ENCODE results near the gene TMPRSS12. TPM values are rescaled to one million over a fixed set of nuclear protein-coding genes. Genes with fewer than 3 reads are reported as not detected.

TMPRSS12 gene
- total and polyA plus RNA-seq, 9 of the 15 experiments (the other 6 are each of a cell fraction or from before 2014, with no cell fraction given) = 0.04 TPM; not detected in 8

DNA sequence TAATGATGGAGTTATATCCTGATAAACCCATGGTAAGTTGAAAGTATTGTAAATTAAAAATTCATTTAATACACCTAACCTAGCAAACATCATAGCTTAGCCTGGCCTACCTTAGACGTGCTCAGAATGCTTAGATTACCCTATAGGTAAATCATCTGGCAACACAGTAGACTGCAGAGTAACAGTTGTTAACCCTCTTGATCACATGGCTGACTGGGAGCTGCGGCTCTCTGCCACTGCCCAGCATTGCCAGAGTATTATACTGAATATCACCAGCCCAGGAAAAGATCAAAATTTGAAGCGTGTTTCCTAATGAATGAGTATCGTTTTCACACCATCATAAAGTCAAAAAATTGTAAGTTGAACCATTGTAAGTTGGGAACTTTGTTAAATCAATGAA is 17.8 kb upstream of the TMPRSS12 start:
- no peak for DNase-seq (ENCODE audit: extremely low read depth in 1 of 4, low spot score in 3 of 4)
- in situ Hi-C loops (cut with MboI) (loop anchor here (5.0 kb wide), 1 partner anchor 527 kb away; no protein-coding TSS in a partner anchor), intact Hi-C loops (cut with micrococcal nuclease) (loop anchor here (1.0 to 5.0 kb wide), 6 partner anchors 60 to 527 kb away; a partner anchor contains a TSS)
- H3K9me1 ChIP-seq (ENCODE audit: control insufficient read depth, insufficient read depth, low read length) = no peaks in the 10 kb centered on the region
- H3K79me2 ChIP-seq (ENCODE audit: control insufficient read depth, insufficient read depth, low read length) = no peaks in the 10 kb centered on the region
- no peaks in the 10 kb centered on the region for H3K36me3 ChIP-seq (ENCODE audit: control insufficient read depth, insufficient read depth, low read length)
- peak; percentile 69 for ATAC-seq
- POLR2A ChIA-PET = interaction anchor here (0.6 to 1.2 kb wide), 5 partner anchors 61 to 199 kb away, joined by 3 to 6 read pairs (median 3); partner anchors contain the start of gene ATF1
- H3K4me3 ChIP-seq = no peak overlapping the region
- TF ChIP-seq ZNF316 (IDR thresholded peaks at IDR 0.05) (no peak), MEF2D (tag; conservative IDR thresholded peaks at IDR 0.05; ENCODE audit: low read depth) (no peak), PRPF4 (IDR thresholded peaks at IDR 0.05; ENCODE audit: insufficient read depth, low read depth, low read length, poor library complexity, severe bottlenecking) (no peak), POLR2B (IDR thresholded peaks at IDR 0.05; ENCODE audit: low read depth, partially characterized antibody) (no peak), CBFA2T3 (IDR thresholded peaks at IDR 0.05) (no peak), CCAR2 (IDR thresholded peaks at IDR 0.05; ENCODE audit: low read depth, low read length) (no peak), MCM5 (IDR thresholded peaks at IDR 0.05; ENCODE audit: low read depth) (no peak), ZNF121 (CRISPR knock-in tag; conservative IDR thresholded peaks at IDR 0.05) (no peak), PYGO2 (tag; IDR thresholded peaks at IDR 0.05) (no peak), E2F6 (IDR thresholded peaks at IDR 0.05; ENCODE audit: borderline replicate concordance in 1 of 2, extremely low read depth in 1 of 2, insufficient read depth in 1 of 2, insufficient read length in 1 of 2, low read depth in 1 of 2, low read length in 1 of 2, poor library complexity in 1 of 2, severe bottlenecking in 1 of 2) (no peak), RFX1 (IDR thresholded peaks at IDR 0.05) (no peak), PPARD (CRISPR knock-in tag; IDR thresholded peaks at IDR 0.05) (no peak), NCOA2 (IDR thresholded peaks at IDR 0.05; ENCODE audit: partially characterized antibody in 2 of 2) (no peak)
- TF ChIP-seq, protein P1, sequence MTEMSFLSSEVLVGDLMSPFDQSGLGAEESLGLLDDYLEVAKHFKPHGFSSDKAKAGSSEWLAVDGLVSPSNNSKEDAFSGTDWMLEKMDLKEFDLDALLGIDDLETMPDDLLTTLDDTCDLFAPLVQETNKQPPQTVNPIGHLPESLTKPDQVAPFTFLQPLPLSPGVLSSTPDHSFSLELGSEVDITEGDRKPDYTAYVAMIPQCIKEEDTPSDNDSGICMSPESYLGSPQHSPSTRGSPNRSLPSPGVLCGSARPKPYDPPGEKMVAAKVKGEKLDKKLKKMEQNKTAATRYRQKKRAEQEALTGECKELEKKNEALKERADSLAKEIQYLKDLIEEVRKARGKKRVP (CRISPR knock-in tag; IDR thresholded peaks at IDR 0.05) = no peak
- peak overlapping the region; percentile 67 for H2AFZ ChIP-seq (ENCODE audit: low read depth, low read length)
- peaks cover 0 to 3% of the 10 kb centered on the region in 2 experiments; a peak in 1 of 5 replicates for H3K4me1 ChIP-seq (replicated peaks in 1 of 2; ENCODE audit: control insufficient read depth in 2 of 2, insufficient read depth in 2 of 2, low read length in 2 of 2)
- CTCF ChIA-PET (ENCODE audit: low intra/inter-chr PET ratio) = interaction anchor here (0.6 to 4.3 kb wide), 8 partner anchors 161 to 671 kb away, joined by 3 to 33 read pairs (median 7); no protein-coding TSS in a partner anchor
- H3K9ac ChIP-seq (ENCODE audit: insufficient read depth in 1 of 2, low read depth in 2 of 2, low read length in 2 of 2) = no peak overlapping the region; a peak in 1 of 4 replicates
- 24% methylated on average over 4 of the region's 4 CpGs for WGBS (ENCODE audit: insufficient coverage, low coverage, missing lambda C conversion rate)
- no peak for FAIRE-seq
- no peaks in the 10 kb centered on the region for H3K9me3 ChIP-seq (replicated peaks; ENCODE audit: control insufficient read depth, insufficient read depth, low read depth, low read length)
- H4K20me1 ChIP-seq (replicated peaks; ENCODE audit: control insufficient read depth, insufficient read depth, low read length) = no peaks in the 10 kb centered on the region
- H3K27me3 ChIP-seq (ENCODE audit: control insufficient read depth in 2 of 2, insufficient read depth in 2 of 2, low read length in 2 of 2) = no peaks in the 10 kb centered on the region
- no TSS peak for BruUV-seq (replicated peaks)
- no peak overlapping the region for H3K4me2 ChIP-seq (ENCODE audit: insufficient read depth, low read length)
- peak overlapping the region; percentile 40; the same call in 1 of the 3 replicates for H3K27ac ChIP-seq (ENCODE audit: extremely low read depth, low read depth, low read length)
